Mesendoderm (in vitro differentiated cells): ENCODE data around the gene SND1.

Source experiments
- DNase-seq: peaks from one replicate; pipeline ENCODE4 v3.0.0; 2013
- H2AK5ac ChIP-seq: 2 replicates; pipeline ENCODE4 v1.6.1; 2013; ENCODE audit warnings: low read length, inconsistent platforms
- H2BK120ac ChIP-seq: 2 replicates; pipeline ENCODE4 v1.6.1; 2013; ENCODE audit warnings: low read depth, mild to moderate bottlenecking, low read length, moderate library complexity, mixed read lengths
- H2BK15ac ChIP-seq: replicated peaks from 2 replicates; pipeline ENCODE4 v1.6.1; 2013; ENCODE audit warnings: low read depth, mild to moderate bottlenecking, moderate library complexity
- H2BK5ac ChIP-seq: 2 replicates; pipeline ENCODE4 v1.6.1; 2013; ENCODE audit warnings: low read length, inconsistent platforms
- H3K18ac ChIP-seq: 2 replicates; pipeline ENCODE4 v1.6.1; 2013; ENCODE audit warnings: mild to moderate bottlenecking, low read length, mixed read lengths
- H3K23ac ChIP-seq: one replicate; pipeline ENCODE4 v1.6.1; 2013; ENCODE audit warnings: low read length
- H3K27ac ChIP-seq: 2 replicates; pipeline ENCODE4 v1.5.1; 2013; ENCODE audit warnings: low read depth, mild to moderate bottlenecking, inconsistent platforms, low read length, moderate library complexity
- H3K27me3 ChIP-seq: 2 replicates; pipeline ENCODE4 v1.6.1; 2013; ENCODE audit warnings: low read length, control low read depth, mild to moderate bottlenecking, inconsistent platforms; ENCODE audit not compliant: insufficient read depth, poor library complexity
- H3K36me3 ChIP-seq: 2 replicates; pipeline ENCODE4 v1.6.1; 2013; ENCODE audit warnings: low read length, inconsistent platforms; ENCODE audit not compliant: control insufficient read depth, insufficient read depth
- H3K4ac ChIP-seq: one replicate; pipeline ENCODE4 v1.6.1; 2013; ENCODE audit warnings: low read depth, mild to moderate bottlenecking, low read length, moderate library complexity
- H3K4me1 ChIP-seq: 2 replicates; pipeline ENCODE4 v1.6.1; 2013; ENCODE audit warnings: low read depth, low read length, inconsistent platforms; ENCODE audit not compliant: control insufficient read depth
- H3K4me2 ChIP-seq: 2 replicates; pipeline ENCODE4 v1.6.1; 2013; ENCODE audit warnings: low read length
- H3K4me3 ChIP-seq: 2 replicates; pipeline ENCODE4 v1.5.1; 2013; ENCODE audit warnings: mild to moderate bottlenecking, low read length
- H3K56ac ChIP-seq: one replicate; pipeline ENCODE4 v1.6.1; 2013; ENCODE audit warnings: low read length
- H3K79me1 ChIP-seq: 2 replicates; pipeline ENCODE4 v1.6.1; 2013; ENCODE audit warnings: low read length, inconsistent platforms
- H3K79me2 ChIP-seq: 2 replicates; pipeline ENCODE4 v1.6.1; 2013; ENCODE audit warnings: mild to moderate bottlenecking, low read length; ENCODE audit not compliant: control insufficient read depth, insufficient read depth
- H3K9ac ChIP-seq: 2 replicates; pipeline ENCODE4 v1.6.1; 2013; ENCODE audit warnings: low read length, inconsistent platforms
- H4K5ac ChIP-seq: one replicate; pipeline ENCODE4 v1.6.1; 2013; ENCODE audit warnings: low read length
- H4K8ac ChIP-seq: one replicate; pipeline ENCODE4 v1.6.1; 2013; ENCODE audit warnings: low read depth, mild to moderate bottlenecking, control low read depth, low read length, moderate library complexity
- WGBS: extraction: QIAGEN DNeasy Blood & Tissue Kit; methylation state at CpG from one replicate; pipeline ENCODE4 v1.1.7; 2013; ENCODE audit warnings: low lambda C conversion rate, missing lambda C conversion rate; ENCODE audit not compliant: insufficient coverage; ENCODE audit errors: extremely low coverage; 5-methylcytosine and 5-hydroxymethylcytosine counted together

SND1 gene

GRCh38 chr7:127794136-127794535 is 142.1 kb downstream of the SND1 start:
- Histone ChIP-seq H3K4me1 (peaks cover 6% of the 10 kb centered on the region), H3K18ac (no peak overlapping the region), H3K27me3 (no peaks in the 10 kb centered on the region), H3K23ac (no peak overlapping the region), H2AK5ac (no peak overlapping the region), H3K4me2 (no peak overlapping the region), H2BK15ac (no peak overlapping the region), H4K5ac (no peak overlapping the region), H3K36me3 (no peaks in the 10 kb centered on the region), H3K27ac (no peak overlapping the region), H3K9ac (no peak overlapping the region), H2BK5ac (no peak overlapping the region), H3K56ac (no peak overlapping the region), H2BK120ac (no peak overlapping the region), H3K79me1 (peaks cover 22% of the 10 kb centered on the region), H3K79me2 (peaks cover 27% of the 10 kb centered on the region), H4K8ac (no peak overlapping the region), H3K4ac (no peak overlapping the region), H3K4me3 (no peak overlapping the region)
- no CpG with 5 or more reads among the region's 1 CpG for WGBS
- DNase-seq: no peak

GRCh38 chr7:127794551-127794950 is 142.6 kb downstream of the SND1 start:
- Histone ChIP-seq H3K23ac (no peak overlapping the region), H3K4me3 (no peak overlapping the region), H3K79me2 (peaks cover 25% of the 10 kb centered on the region), H4K5ac (no peak overlapping the region), H3K56ac (no peak overlapping the region), H3K79me1 (peaks cover 21% of the 10 kb centered on the region), H3K27ac (no peak overlapping the region), H3K4me2 (no peak overlapping the region), H2BK5ac (no peak overlapping the region), H2BK120ac (no peak overlapping the region), H4K8ac (no peak overlapping the region), H3K18ac (no peak overlapping the region), H3K4ac (no peak overlapping the region), H3K4me1 (peaks cover 6% of the 10 kb centered on the region), H2AK5ac (no peak overlapping the region), H2BK15ac (no peak overlapping the region), H3K27me3 (no peaks in the 10 kb centered on the region), H3K9ac (no peak overlapping the region), H3K36me3 (no peaks in the 10 kb centered on the region)
- no CpG with 5 or more reads among the region's 4 CpGs for WGBS
- DNase-seq: no peak

GRCh38 chr7:127798023-127798422 is 146.0 kb downstream of the SND1 start:
- H3K9ac ChIP-seq: no peak overlapping the region
- peaks cover 29% of the 10 kb centered on the region for H3K79me1 ChIP-seq
- no peak overlapping the region for H3K4me2 ChIP-seq
- DNase-seq: no peak
- H4K8ac ChIP-seq: no peak overlapping the region
- no peak overlapping the region for H2AK5ac ChIP-seq
- H3K27ac ChIP-seq: no peak overlapping the region
- WGBS: no CpG with 5 or more reads among the region's 3 CpGs
- H3K18ac ChIP-seq: no peak overlapping the region
- H3K4me3 ChIP-seq: no peak overlapping the region
- H3K79me2 ChIP-seq: peaks cover 23% of the 10 kb centered on the region
- H2BK120ac ChIP-seq: no peak overlapping the region
- peaks cover 6% of the 10 kb centered on the region for H3K4me1 ChIP-seq
- no peak overlapping the region for H2BK5ac ChIP-seq
- no peak overlapping the region for H3K4ac ChIP-seq
- H3K36me3 ChIP-seq: no peaks in the 10 kb centered on the region
- no peaks in the 10 kb centered on the region for H3K27me3 ChIP-seq
- H3K23ac ChIP-seq: no peak overlapping the region
- no peak overlapping the region for H3K56ac ChIP-seq
- no peak overlapping the region for H2BK15ac ChIP-seq
- H4K5ac ChIP-seq: no peak overlapping the region

GRCh38 chr7:127798769-127799372 is 146.9 kb downstream of the SND1 start:
- DNase-seq: no peak
- no peak overlapping the region for H2AK5ac ChIP-seq
- no CpG with 5 or more reads among the region's 6 CpGs for WGBS
- H2BK120ac ChIP-seq: no peak overlapping the region
- H3K4me1 ChIP-seq: peaks cover 6% of the 10 kb centered on the region
- no peak overlapping the region for H3K9ac ChIP-seq
- H3K4ac ChIP-seq: no peak overlapping the region
- H3K27ac ChIP-seq: no peak overlapping the region
- H4K5ac ChIP-seq: no peak overlapping the region
- H3K79me2 ChIP-seq: peaks cover 16% of the 10 kb centered on the region
- no peak overlapping the region for H3K56ac ChIP-seq
- no peak overlapping the region for H2BK5ac ChIP-seq
- no peak overlapping the region for H3K23ac ChIP-seq
- no peak overlapping the region for H4K8ac ChIP-seq
- H3K4me3 ChIP-seq: no peak overlapping the region
- no peak overlapping the region for H2BK15ac ChIP-seq
- H3K27me3 ChIP-seq: no peaks in the 10 kb centered on the region
- H3K4me2 ChIP-seq: no peak overlapping the region
- no peaks in the 10 kb centered on the region for H3K36me3 ChIP-seq
- H3K18ac ChIP-seq: no peak overlapping the region
- H3K79me1 ChIP-seq: peaks cover 26% of the 10 kb centered on the region

- Histone ChIP-seq H2BK120ac (no peak overlapping the region), H2BK5ac (no peak overlapping the region), H2BK15ac (no peak overlapping the region), H2AK5ac (no peak overlapping the region), H3K18ac (no peak overlapping the region), H3K27ac (no peak overlapping the region), H3K27me3 (no peaks in the 10 kb centered on the region), H3K9ac (no peak overlapping the region), H3K4me1 (peaks cover 6% of the 10 kb centered on the region), H3K4ac (no peak overlapping the region), H4K8ac (no peak overlapping the region), H3K56ac (no peak overlapping the region), H3K4me2 (no peak overlapping the region), H3K4me3 (no peak overlapping the region), H3K79me2 (peaks cover 16% of the 10 kb centered on the region), H3K23ac (no peak overlapping the region), H4K5ac (no peak overlapping the region), H3K79me1 (peaks cover 25% of the 10 kb centered on the region), H3K36me3 (no peaks in the 10 kb centered on the region)
- no peak for DNase-seq
- no CpG with 5 or more reads among the region's 4 CpGs for WGBS
Observed at GRCh38 chr7:127799535-127800305, 147.7 kb downstream of the SND1 start.
